Measurements from ENCODE around the gene LSAMP. TPM values are rescaled to one million over a fixed set of nuclear protein-coding genes. Genes with fewer than 3 reads are reported as not detected.

LSAMP gene
- polyA plus RNA-seq, 3 donors: not detected

DNA sequence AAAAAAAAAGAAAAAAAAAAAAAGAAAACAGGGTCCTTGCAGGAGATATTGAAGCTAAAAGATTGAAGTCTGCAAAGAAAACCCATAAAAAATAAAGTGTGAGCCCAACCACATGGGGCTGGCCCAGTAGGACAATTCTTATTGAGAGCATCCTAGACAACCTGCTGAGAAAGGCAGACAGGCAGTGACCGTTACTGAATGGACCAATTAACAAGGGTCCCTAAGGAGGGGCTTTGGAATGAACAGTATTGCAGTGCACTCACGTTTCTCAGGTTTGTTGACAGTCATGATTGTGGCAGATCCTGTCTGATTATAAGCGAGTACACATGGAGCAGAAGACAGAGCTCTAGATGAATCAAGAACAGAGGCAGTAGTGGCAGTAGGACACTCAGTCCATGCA, 168.6 kb downstream of the LSAMP start:
- H3K4me3 ChIP-seq (replicated peaks in 1 of 3; ENCODE audit: low read depth in 2 of 3, low read length in 3 of 3): no peak overlapping the region
- H3K79me2 ChIP-seq (ENCODE audit: insufficient read depth, low read length): no peaks in the 10 kb centered on the region
- no peak for DNase-seq
- Mint-ChIP-seq H3K27ac (no peak overlapping the region), H3K4me1 (no peaks in the 10 kb centered on the region), H3K27me3 (ENCODE audit: low read depth in 3 of 3) (peaks cover 1 to 4% (median 2%) of the 10 kb centered on the region in 3 donors), H3K36me3 (no peaks in the 10 kb centered on the region), H3K9me3 (no peaks in the 10 kb centered on the region), H3K4me3 (no peak overlapping the region)
- TF ChIP-seq, protein P1, sequence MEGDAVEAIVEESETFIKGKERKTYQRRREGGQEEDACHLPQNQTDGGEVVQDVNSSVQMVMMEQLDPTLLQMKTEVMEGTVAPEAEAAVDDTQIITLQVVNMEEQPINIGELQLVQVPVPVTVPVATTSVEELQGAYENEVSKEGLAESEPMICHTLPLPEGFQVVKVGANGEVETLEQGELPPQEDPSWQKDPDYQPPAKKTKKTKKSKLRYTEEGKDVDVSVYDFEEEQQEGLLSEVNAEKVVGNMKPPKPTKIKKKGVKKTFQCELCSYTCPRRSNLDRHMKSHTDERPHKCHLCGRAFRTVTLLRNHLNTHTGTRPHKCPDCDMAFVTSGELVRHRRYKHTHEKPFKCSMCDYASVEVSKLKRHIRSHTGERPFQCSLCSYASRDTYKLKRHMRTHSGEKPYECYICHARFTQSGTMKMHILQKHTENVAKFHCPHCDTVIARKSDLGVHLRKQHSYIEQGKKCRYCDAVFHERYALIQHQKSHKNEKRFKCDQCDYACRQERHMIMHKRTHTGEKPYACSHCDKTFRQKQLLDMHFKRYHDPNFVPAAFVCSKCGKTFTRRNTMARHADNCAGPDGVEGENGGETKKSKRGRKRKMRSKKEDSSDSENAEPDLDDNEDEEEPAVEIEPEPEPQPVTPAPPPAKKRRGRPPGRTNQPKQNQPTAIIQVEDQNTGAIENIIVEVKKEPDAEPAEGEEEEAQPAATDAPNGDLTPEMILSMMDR (IDR thresholded peaks at IDR 0.05): no peak
- H3K27ac ChIP-seq (ENCODE audit: low read depth in 1 of 2, low read length in 2 of 2): no peak overlapping the region
- no peaks in the 10 kb centered on the region for H3K4me1 ChIP-seq (ENCODE audit: control insufficient read depth in 1 of 2, insufficient read depth in 2 of 2, low read length in 2 of 2)
- no peaks in the 10 kb centered on the region for H3K27me3 ChIP-seq (ENCODE audit: control insufficient read depth in 2 of 2, insufficient read depth in 2 of 2, low read length in 2 of 2)
- no peaks in the 10 kb centered on the region for H4K20me1 ChIP-seq (ENCODE audit: insufficient read depth, low read length)
- H3K36me3 ChIP-seq (replicated peaks in 1 of 2; ENCODE audit: control insufficient read depth in 1 of 2, insufficient read depth in 2 of 2, low read length in 2 of 2): no peaks in the 10 kb centered on the region
- WGBS (ENCODE audit: insufficient coverage): 76% methylated on average over 3 of the region's 3 CpGs
- no peak overlapping the region for H3K9ac ChIP-seq (ENCODE audit: insufficient read depth, low read length, poor library complexity, severe bottlenecking)
- no peak overlapping the region for H2AFZ ChIP-seq (ENCODE audit: insufficient read depth, low read depth, low read length, poor library complexity, severe bottlenecking)
- no peaks in the 10 kb centered on the region for H3K9me3 ChIP-seq (replicated peaks in 1 of 2; ENCODE audit: control insufficient read depth in 1 of 2, insufficient read depth in 1 of 2, low read length in 2 of 2)
- H3K4me2 ChIP-seq (replicated peaks; ENCODE audit: extremely low read depth, low read length, poor library complexity, severe bottlenecking): no peak overlapping the region
- intact Hi-C loops (cut with micrococcal nuclease): no loop called here

DNA sequence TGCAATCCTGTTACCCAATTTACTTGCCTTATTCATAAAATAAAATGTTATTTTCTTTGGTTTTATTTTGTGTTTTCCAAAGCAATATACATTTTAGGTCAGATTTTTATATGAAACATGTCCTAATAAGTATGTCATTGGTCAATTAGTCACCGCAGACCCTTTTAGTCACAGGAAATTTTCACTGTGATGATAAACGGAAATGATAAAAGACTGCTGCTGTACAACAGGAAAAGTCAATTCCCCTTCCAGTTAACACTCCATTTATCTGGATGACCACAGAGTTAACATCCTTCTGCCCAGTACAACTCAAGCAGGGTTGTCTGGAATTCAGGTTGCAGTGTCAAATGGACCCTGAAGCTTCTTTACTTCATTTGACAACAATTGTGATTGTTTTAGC, 175.2 kb downstream of the LSAMP start:
- Mint-ChIP-seq H3K4me1 (no peaks in the 10 kb centered on the region), H3K9me3 (no peaks in the 10 kb centered on the region), H3K27ac (no peak overlapping the region), H3K36me3 (no peaks in the 10 kb centered on the region), H3K27me3 (ENCODE audit: low read depth in 3 of 3) (peaks cover 0 to 2% (median 2%) of the 10 kb centered on the region in 3 donors), H3K4me3 (no peak overlapping the region)
- intact Hi-C loops (cut with micrococcal nuclease): no loop called here
- no peaks in the 10 kb centered on the region for H4K20me1 ChIP-seq (ENCODE audit: insufficient read depth, low read length)
- H3K9ac ChIP-seq (ENCODE audit: insufficient read depth, low read length, poor library complexity, severe bottlenecking): no peak overlapping the region
- H3K4me2 ChIP-seq (replicated peaks; ENCODE audit: extremely low read depth, low read length, poor library complexity, severe bottlenecking): no peak overlapping the region
- no peak overlapping the region for H2AFZ ChIP-seq (ENCODE audit: insufficient read depth, low read depth, low read length, poor library complexity, severe bottlenecking)
- no peak overlapping the region for H3K27ac ChIP-seq (ENCODE audit: low read depth in 1 of 2, low read length in 2 of 2)
- H3K79me2 ChIP-seq (ENCODE audit: insufficient read depth, low read length): no peaks in the 10 kb centered on the region
- H3K4me1 ChIP-seq (ENCODE audit: control insufficient read depth in 1 of 2, insufficient read depth in 2 of 2, low read length in 2 of 2): no peaks in the 10 kb centered on the region
- no peaks in the 10 kb centered on the region for H3K36me3 ChIP-seq (replicated peaks in 1 of 2; ENCODE audit: control insufficient read depth in 1 of 2, insufficient read depth in 2 of 2, low read length in 2 of 2)
- TF ChIP-seq, protein P1 (IDR thresholded peaks at IDR 0.05): no peak
- no peaks in the 10 kb centered on the region for H3K9me3 ChIP-seq (replicated peaks in 1 of 2; ENCODE audit: control insufficient read depth in 1 of 2, insufficient read depth in 1 of 2, low read length in 2 of 2)
- no peak for DNase-seq
- H3K27me3 ChIP-seq (ENCODE audit: control insufficient read depth in 2 of 2, insufficient read depth in 2 of 2, low read length in 2 of 2): no peaks in the 10 kb centered on the region
- H3K4me3 ChIP-seq (replicated peaks in 1 of 3; ENCODE audit: low read depth in 2 of 3, low read length in 3 of 3): no peak overlapping the region
- WGBS (ENCODE audit: insufficient coverage): no CpG with 5 or more reads among the region's 2 CpGs
